HG03342 (cell line): ENCODE results near the gene PRKN.

Experiments used
- ATAC-seq: cut with Tn5 transposase; IDR thresholded peaks from one replicate; pipeline ENCODE4 v1.9.1; 2021; ENCODE audit warnings: mild to moderate bottlenecking, moderate library complexity; ENCODE audit not compliant: unreplicated experiment

Gene PRKN

GRCh38 chr6:161941565-161941964 lies 786.0 kb downstream of the PRKN start:
- ATAC-seq, result no peak

GRCh38 chr6:161940519-161940918 lies 787.0 kb downstream of the PRKN start:
- ATAC-seq, result no peak

GRCh38 chr6:161926324-161926723 lies 801.2 kb downstream of the PRKN start:
- no peak for ATAC-seq

- ATAC-seq, result no peak
These were observed 803.0 kb downstream of the PRKN start for GRCh38 chr6:161924516-161925116.

- ATAC-seq, result peak; percentile 54
These were observed 804.9 kb downstream of the PRKN start for GRCh38 chr6:161922631-161923119.

GRCh38 chr6:161921602-161922395 lies 805.8 kb downstream of the PRKN start:
- no peak for ATAC-seq

- ATAC-seq, result no peak
These were observed 807.9 kb downstream of the PRKN start for GRCh38 chr6:161919691-161920090.

GRCh38 chr6:161918628-161919205 lies 808.8 kb downstream of the PRKN start:
- no peak for ATAC-seq

GRCh38 chr6:161918109-161918531 lies 809.4 kb downstream of the PRKN start:
- no peak for ATAC-seq

GRCh38 chr6:161917645-161918044 lies 809.9 kb downstream of the PRKN start:
- ATAC-seq, result no peak

- ATAC-seq, result no peak
These were observed 812.1 kb downstream of the PRKN start for GRCh38 chr6:161915456-161915964.

GRCh38 chr6:161908872-161909271 lies 818.7 kb downstream of the PRKN start:
- ATAC-seq, result no peak

GRCh38 chr6:161906571-161906970 lies 821.0 kb downstream of the PRKN start:
- ATAC-seq, result no peak

- ATAC-seq, result no peak
These were observed 823.9 kb downstream of the PRKN start for GRCh38 chr6:161903584-161904212.

GRCh38 chr6:161901740-161902426 lies 825.7 kb downstream of the PRKN start:
- ATAC-seq, result no peak

- ATAC-seq, result no peak
These were observed 833.1 kb downstream of the PRKN start for GRCh38 chr6:161894436-161894835.

GRCh38 chr6:161891542-161891941 lies 836.0 kb downstream of the PRKN start:
- ATAC-seq, result no peak

- no peak for ATAC-seq
These were observed 836.7 kb downstream of the PRKN start for GRCh38 chr6:161890832-161891297.

- ATAC-seq, result no peak
These were observed 837.3 kb downstream of the PRKN start for GRCh38 chr6:161890133-161890831.

- no peak for ATAC-seq
These were observed 838.2 kb downstream of the PRKN start for GRCh38 chr6:161889324-161889723.
